Kidney (tissue), 14 donors: ENCODE results near the gene TRMU. TPM values are rescaled to one million over a fixed set of nuclear protein-coding genes. Genes with fewer than 3 reads are reported as not detected.

Source experiments
- DNase-seq, 5 donors: peaks; one replicate each; pipeline ENCODE4 v3.0.0-alpha.2; 2013 to 2020
- FAIRE-seq: peaks from 2 replicates; lab custom pipeline; 2012; peaks lifted over from hg19 to GRCh38; lab: Jason Lieb, UNC
- H3K27ac ChIP-seq, 2 donors: one replicate each; pipeline ENCODE4 v1.7.0; 2013; ENCODE audit warnings: low read depth in 2 of 2, low read length in 2 of 2, inconsistent platforms in 1 of 2
- H3K27me3 ChIP-seq: one replicate; pipeline ENCODE4 v1.7.1; 2013; ENCODE audit warnings: low read length, inconsistent platforms; ENCODE audit not compliant: control insufficient read depth, insufficient read depth
- H3K36me3 ChIP-seq, 3 donors: one replicate each; pipeline versions ENCODE4 v1.7.0 to v1.7.1; 2013; ENCODE audit warnings: low read length in 3 of 3, control low read depth in 1 of 3, inconsistent platforms in 1 of 3; ENCODE audit not compliant: insufficient read depth in 3 of 3, control insufficient read depth in 2 of 3
- H3K4me1 ChIP-seq, 3 donors: one replicate each; pipeline versions ENCODE4 v1.7.0 to v1.7.1; 2013; ENCODE audit warnings: low read length in 3 of 3, inconsistent platforms in 1 of 3, low read depth in 1 of 3; ENCODE audit not compliant: control insufficient read depth in 2 of 3, insufficient read depth in 2 of 3
- H3K4me3 ChIP-seq, 3 donors: one replicate each; pipeline versions ENCODE4 v1.7.0 to v1.8.1; 2013; ENCODE audit warnings: low read length in 3 of 3, control low read depth in 1 of 3, inconsistent platforms in 1 of 3
- H3K9ac ChIP-seq, 3 donors: one replicate each; pipeline versions ENCODE4 v1.7.0 to v1.7.1; 2013; ENCODE audit warnings: low read length in 3 of 3, control low read depth in 1 of 3, inconsistent platforms in 1 of 3
- H3K9me3 ChIP-seq, 3 donors: one replicate each; pipeline versions ENCODE4 v1.7.0 to v1.7.1; 2013; ENCODE audit warnings: low read length in 3 of 3, control low read depth in 1 of 3, inconsistent platforms in 1 of 3; ENCODE audit not compliant: control insufficient read depth in 2 of 3, insufficient read depth in 1 of 3
- CTCF ChIP-seq: IDR thresholded peaks from 3 replicates; pipeline ENCODE4 v1.5.1; 2012; ENCODE audit warnings: mild to moderate bottlenecking, moderate library complexity, borderline replicate concordance; ENCODE audit not compliant: insufficient read depth; ENCODE audit errors: extremely low read depth
- intact Hi-C: fragments of 100-400 bp; cut with DNase I; formaldehyde crosslinking; loops from one replicate; pipeline ENCODE4 v1.11.1; 2022
- polyA plus RNA-seq: library from polyadenylated mRNA; stranded (reverse); fragments of 350-450 nt; fragmentation: Illumina TruSeq; extraction: RNeasy Lipid Tissue Mini Kit (QIAGEN cat#74804); gene quantifications from one replicate; pipeline ENCODE4 v1.2.3, GENCODE V29; 2014; ENCODE audit warnings: low read depth, low replicate concordance; ENCODE audit not compliant: insufficient read depth
- total RNA-seq: library from RNA; stranded (reverse); fragmentation: NEBNext Ultra II Directional; extraction: Animal tissue kit (Norgen Biotek cat#: 25700); gene quantifications from one replicate; pipeline ENCODE4 v1.2.1, GENCODE V29; 2021
- donor health status: control.
- donor health status: control.
- donor health status: control.
- donor health status: control.
- donor health status: control.
- donor health status: DM: yes; HTN: yes; CAD: no.
- donor health status: Normal renal cell carcinoma (clear cell type).

The TRMU gene
- total and polyA plus RNA-seq, 2 donors from 2014 or later: 40.5 to 41.1 TPM

DNA sequence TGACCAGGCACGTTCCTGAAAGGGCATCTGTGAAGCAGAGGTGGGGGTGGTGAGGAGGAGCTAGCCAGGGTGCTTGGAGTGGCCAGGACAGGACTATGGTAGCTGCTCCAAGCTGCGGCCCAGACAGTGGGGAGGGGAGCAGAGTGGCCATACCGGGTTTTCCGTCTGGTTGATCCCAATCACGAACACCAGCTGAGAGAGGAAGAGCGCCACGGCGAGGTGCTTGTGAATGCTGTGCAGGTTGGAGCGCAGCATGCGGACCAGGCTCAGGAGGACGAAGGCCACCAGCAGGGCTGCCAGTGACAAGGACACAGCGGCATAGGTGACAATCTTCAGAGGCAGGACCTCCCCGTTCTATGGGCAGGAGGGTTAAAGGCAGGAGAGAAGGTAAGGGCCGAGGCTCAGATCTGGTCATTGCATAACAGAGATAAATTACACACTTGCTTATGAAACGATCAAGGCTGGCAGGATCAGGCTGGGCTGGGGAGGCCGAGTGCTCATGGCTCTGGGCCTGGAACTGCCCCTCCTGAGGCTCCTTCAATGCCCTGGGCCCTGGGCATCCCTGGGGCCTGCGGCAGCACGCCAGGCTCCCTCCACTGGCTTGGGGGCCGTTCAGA lies 41.5 kb downstream of the TRMU start:
- Histone ChIP-seq H3K9me3 (peaks cover 0 to 6% (median 0%) of the 10 kb centered on the region in 3 donors), H3K4me3 (no peak overlapping the region), H3K36me3 (peaks cover 0 to 23% (median 2%) of the 10 kb centered on the region in 3 donors), H3K9ac (peak overlapping the region in 1 of 3 donors; percentile 62), H3K27ac (peak overlapping the region; percentile 91 to 92), H3K4me1 (peaks cover 4 to 57% (median 51%) of the 10 kb centered on the region in 3 donors), H3K27me3 (no peaks in the 10 kb centered on the region)
- TF ChIP-seq CTCF: no peak
- FAIRE-seq (no peak), DNase-seq (peak in 1 of 5 donors; percentile 69)
- intact Hi-C loops: no loop called here

DNA sequence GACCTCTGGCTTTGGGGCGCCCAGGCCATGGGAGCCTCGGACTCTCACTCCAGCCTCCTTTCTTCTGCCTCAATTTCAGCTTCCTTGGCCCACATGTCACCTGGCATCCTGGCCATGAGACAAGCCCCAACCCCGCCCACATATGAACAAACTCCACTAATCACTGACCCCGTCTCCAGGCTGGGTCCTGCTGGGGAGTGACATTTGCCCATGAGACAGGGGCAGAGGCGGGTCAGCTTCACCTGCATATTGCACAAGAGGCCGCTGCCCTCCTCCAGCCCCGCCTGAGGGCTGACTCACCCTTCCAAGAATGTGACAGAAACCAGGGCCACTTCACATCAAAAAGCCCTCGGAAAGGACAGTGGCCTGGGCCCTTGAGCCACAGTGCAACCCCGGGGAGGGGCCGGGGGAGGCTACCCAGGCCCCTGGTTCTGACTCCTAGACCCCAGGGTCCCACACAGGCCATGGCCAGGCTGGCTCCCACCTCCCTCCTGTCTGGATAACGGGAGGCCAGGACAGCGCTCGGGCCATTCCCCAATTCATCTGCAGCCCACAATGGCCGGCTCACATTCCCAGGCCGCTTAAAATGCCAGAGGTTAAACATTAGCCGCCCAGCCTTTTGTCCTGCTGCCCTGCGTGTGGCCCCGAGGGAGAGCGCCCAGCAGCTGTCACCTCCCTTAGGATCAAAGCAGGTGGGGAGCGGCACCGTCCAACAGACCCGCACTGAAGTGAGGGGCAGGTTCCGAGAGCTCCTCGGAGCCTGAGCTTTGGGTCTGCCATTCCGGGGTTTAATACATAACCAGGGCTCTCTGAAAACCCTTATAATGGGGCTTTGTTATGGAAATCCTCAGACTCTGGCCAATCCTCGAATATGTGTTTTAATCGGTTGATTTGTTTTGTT lies 42.3 kb downstream of the TRMU start:
- H3K9me3 ChIP-seq: peaks cover 0 to 6% (median 0%) of the 10 kb centered on the region in 3 donors
- peaks cover 1 to 26% (median 2%) of the 10 kb centered on the region in 3 donors for H3K36me3 ChIP-seq
- TF ChIP-seq CTCF: no peak
- peak; percentile 40 to 93 (median 76) for DNase-seq
- no peaks in the 10 kb centered on the region for H3K27me3 ChIP-seq
- H3K27ac ChIP-seq: peak overlapping the region; percentile 91 to 92
- FAIRE-seq: no peak
- H3K9ac ChIP-seq: peak overlapping the region in 1 of 3 donors; percentile 62
- H3K4me3 ChIP-seq: no peak overlapping the region
- peaks cover 4 to 57% (median 51%) of the 10 kb centered on the region in 3 donors for H3K4me1 ChIP-seq
- intact Hi-C loops: no loop called here

DNA sequence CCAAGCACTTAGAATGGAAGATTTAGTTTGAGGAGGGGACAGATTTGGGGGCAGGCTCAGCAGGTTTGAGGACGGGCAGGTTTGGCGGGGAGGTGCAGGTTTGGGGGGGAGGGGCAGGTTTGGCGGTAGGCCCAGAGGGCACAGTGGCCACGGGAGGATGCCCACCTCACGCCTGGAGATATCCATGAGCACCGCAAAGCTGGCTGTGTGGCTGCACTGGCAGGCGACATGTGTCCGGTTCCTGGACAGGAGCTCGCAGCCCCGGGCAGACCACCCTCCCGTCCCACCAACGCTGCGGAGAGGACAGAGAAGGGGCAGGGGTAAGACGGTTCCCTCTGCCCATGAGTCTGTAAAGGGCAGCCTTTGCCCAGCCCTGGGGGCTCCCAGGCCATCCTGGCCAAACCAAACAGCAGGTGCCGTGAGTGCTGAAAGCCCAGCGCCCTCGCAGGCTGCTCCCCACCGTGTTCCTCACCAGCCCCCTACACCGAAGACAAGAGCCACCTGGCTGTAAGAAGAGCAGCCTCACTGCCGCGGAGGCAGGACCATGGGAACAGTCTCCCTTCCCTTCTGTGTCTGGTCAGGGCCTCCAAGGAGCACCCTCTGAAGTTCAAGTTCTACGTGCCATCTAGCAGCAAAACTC lies 43.0 kb downstream of the TRMU start:
- DNase-seq (peak; percentile 61 to 78 (median 68)), FAIRE-seq (no peak)
- intact Hi-C loops: no loop called here
- Histone ChIP-seq H3K9me3 (peaks cover 0 to 6% (median 0%) of the 10 kb centered on the region in 3 donors), H3K27ac (peak overlapping the region; percentile 81 to 92), H3K9ac (peak overlapping the region in 1 of 3 donors; percentile 62), H3K36me3 (peaks cover 2 to 26% (median 2%) of the 10 kb centered on the region in 3 donors), H3K27me3 (no peaks in the 10 kb centered on the region), H3K4me3 (peak overlapping the region in 1 of 3 donors; percentile 13), H3K4me1 (peaks cover 4 to 54% (median 51%) of the 10 kb centered on the region in 3 donors)
- no peak for TF ChIP-seq CTCF
